HK-2 (cell line): ENCODE results near the gene NMNAT3.
A peak's percentile ranks its signal among the peaks of the same experiment; 100 is the strongest.
"Not testable (repeated sequence)": the region's sequence is repeated elsewhere in the genome, so short reads cannot be mapped to it uniquely, and the experiment has no call there.

ENCODE experiments used
- DNase-seq: peaks from one replicate; pipeline ENCODE4 v3.0.0-alpha.2; 2018; ENCODE audit not compliant: unreplicated experiment

The NMNAT3 gene

GRCh38 chr3:139583651-139584050 is 94.1 kb downstream of the NMNAT3 start:
- DNase-seq = not testable (repeated sequence)

DNA sequence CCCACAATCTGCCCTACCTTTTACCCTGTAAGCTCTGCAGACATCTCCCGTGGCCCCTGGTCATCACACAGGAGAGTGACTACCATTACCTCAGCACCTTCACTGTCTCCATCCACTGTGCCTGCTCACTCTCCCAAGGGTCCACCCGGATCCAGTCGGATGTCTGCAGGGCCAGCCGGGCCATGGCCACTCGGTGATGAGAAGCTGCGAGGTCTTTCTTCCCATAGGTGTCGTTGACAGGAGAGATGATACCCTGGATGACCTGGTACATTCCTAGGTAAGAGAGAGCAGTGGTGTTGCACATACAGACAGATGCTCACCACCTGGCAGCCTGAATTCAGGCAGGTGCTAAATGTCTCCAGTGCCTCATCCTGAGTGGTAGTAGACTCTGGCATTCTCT is 99.0 kb downstream of the NMNAT3 start:
- DNase-seq = no peak

DNA sequence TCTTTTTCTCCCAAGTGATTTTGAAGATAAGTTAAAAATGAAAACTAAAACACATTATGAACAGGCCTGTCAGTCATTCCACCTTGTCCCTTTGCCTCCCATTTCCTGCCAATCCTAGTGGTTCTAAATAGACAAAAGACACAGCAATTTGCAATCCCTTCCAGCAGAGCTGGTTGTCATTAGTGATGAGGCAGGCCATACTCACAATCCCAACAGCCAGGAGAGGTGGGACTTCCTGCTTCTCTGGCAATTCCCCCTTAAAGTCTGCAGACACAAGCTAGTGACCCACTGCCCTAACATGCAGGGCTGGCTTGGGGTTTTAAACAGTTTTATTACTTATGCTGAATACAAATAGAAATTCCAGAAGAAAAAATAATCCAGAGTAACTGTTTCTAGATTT is 99.9 kb downstream of the NMNAT3 start:
- DNase-seq = no peak

GRCh38 chr3:139577346-139577745 is 100.4 kb downstream of the NMNAT3 start:
- DNase-seq = no peak

DNA sequence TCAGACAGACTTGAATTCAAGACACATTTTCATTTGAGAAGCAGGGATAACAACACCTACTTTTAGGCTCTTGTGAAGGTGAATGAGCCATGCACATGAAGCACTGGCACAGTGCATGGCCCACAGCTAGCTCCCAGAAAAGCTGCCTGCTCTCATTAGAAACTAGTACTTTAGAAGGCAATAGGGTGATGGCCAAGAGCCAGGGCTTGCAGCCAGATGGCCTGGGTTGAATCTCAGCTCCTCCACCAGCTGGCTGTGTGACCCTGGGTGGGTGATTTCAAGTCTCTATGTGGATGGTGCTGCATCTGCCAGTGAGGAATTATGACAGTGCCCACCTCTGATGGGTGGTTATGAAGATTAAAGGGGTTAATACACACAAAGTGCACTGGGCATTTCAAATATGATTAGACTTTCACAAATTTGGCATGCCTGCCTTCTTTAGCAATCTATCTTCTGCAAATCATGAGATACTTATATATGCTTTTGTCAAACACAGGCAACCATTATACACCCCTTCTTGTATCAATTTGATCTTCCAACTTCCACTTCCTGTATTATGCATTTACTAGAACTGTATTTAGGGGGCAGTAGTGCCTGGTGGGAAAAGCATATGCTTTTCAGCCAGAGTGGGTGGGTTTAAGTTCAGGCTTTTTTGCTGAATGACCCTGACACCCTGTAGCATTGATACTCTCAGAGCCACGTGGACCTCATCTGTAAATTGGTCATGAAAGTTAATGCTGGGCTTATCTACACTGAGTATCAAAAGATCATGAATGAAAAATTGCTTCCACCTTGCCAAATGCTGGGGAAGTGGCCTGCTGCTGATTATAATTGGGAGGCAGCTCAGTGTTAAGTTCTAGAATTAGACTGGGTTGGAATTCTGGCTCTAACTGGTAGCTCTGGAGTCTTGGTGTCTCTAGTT is 103.5 kb downstream of the NMNAT3 start:
- DNase-seq = no peak

DNA sequence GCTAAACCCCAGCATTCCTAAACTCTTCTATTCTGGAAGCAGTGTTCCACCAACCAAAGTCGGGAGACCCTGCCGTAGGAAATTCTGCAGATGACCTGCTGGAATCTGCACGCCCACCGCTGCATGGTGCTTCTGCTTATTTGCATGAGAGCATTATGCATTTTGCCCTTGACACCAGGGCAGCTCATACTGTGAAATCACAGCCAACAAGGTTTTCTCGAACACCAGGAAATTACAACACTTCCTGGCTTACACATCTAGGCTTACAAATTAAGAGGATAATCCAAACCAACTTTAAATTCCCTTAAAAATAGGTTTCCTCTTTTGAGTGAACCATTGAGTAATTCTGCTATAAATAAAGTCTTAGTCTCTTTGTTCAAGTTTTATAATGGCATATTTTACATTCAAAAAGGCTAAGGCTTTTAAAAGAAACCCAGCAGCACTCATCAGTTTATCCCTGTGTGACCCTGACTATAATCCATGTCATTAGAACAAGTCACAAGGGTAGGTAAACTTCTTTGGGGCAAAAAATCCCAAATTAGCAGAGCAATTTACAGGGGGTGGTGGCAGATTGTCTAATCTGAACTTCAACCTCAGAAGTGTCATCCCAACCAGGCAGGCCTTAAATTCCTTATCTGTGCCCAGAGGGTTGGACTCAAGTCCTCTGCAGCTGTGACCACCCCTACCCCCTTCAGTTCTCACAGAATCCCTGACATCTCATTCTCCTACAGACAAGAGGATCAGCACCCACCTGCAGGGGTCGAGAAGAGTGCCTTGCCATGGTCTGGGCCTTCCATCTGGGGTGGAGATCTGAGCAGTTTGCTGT is 104.7 kb downstream of the NMNAT3 start:
- no peak for DNase-seq

DNA sequence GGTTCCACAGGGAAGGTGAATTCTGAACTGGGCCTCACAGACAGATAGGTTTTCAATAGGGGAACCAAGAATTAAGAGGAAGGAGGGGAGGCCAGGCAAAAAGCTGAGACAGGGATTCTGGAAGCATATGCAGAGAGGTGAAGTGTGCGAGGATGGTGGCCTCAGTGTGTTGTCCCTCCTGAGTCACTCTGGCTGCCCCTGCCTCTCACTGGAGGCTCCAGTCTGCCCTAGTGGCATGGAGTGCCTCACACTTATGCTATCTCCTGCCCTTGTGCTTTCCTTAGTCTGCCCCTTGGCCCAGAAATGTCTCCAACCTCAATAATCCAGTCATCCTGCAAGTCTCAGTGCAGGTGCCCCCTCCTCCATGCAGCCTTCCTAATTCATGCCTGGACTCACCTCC is 106.1 kb downstream of the NMNAT3 start:
- no peak for DNase-seq

DNA sequence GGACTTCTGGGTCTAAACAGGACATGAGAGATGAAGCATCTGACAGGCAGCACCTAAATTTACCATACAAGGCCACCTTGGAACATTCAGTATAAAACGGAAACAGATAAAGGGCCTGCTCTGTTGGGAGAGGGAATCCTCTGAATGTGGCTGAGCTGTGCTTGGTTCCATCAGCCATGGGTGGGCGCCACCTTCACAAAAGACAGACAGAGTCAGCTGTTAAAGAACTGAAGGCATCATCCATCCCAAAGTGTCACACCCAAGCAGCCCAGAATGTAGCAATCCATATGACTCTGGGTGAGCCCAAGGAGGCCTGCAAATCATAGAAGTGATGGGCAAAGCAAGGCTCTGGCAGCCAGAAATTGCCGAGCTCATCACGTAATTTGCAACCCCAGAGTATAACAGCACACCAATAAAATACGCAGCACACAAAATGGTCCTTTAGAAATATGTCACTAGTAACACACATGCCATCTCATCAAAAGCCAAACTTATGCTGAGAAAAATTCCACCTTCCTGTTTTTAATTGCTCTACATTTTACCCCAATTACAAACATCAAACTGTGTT is 113.4 kb downstream of the NMNAT3 start:
- peak; percentile 7 for DNase-seq

GRCh38 chr3:139561959-139562676 is 115.7 kb downstream of the NMNAT3 start:
- peak; percentile 26 for DNase-seq

GRCh38 chr3:139561255-139561817 is 116.4 kb downstream of the NMNAT3 start:
- no peak for DNase-seq

GRCh38 chr3:139560411-139560810 is 117.4 kb downstream of the NMNAT3 start:
- no peak for DNase-seq

DNA sequence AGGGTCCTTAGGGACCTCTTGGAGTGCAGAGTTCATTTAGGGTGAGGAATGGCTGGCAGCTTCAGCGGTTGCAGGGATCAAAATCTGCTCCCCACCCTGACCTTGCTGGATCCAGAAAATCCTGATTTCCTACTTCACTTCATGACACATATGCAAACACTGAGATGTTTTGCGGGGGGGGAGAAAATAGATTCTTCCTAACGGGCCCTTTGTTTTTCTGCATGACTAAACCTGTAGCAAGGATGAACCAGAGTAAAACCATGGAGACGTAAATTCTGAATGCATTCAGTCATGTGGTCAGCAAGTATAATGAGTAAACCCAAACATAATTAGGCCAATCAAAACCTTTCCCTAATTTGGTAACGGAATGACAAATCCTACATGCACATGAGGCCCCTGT is 118.2 kb downstream of the NMNAT3 start:
- DNase-seq = no peak

GRCh38 chr3:139558351-139559266 is 119.2 kb downstream of the NMNAT3 start:
- DNase-seq = no peak

- DNase-seq = no peak
These were observed 120.7 kb downstream of the NMNAT3 start for GRCh38 chr3:139557041-139557440.

- no peak for DNase-seq
These were observed 122.5 kb downstream of the NMNAT3 start for GRCh38 chr3:139555249-139555648.

DNA sequence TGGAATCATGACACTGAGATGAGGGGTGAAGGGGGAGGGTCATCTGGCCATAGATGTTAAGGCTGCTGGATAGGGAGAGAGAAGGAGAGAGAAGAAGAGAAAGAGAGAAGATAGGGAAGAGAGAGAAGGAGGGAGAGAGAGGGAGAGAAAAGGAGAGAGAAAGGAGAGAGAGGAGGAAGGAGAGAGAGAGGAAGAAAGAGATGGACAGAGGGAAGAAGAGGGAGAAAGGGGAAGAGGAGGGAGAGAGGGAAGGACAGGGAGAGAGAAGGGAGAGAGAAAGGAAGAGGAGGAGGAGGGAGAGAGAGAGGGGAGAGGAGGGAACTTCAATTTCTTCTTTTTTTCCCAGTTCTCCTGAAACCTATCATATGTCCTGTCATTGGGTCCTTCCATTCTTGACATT is 123.1 kb downstream of the NMNAT3 start:
- no peak for DNase-seq

DNA sequence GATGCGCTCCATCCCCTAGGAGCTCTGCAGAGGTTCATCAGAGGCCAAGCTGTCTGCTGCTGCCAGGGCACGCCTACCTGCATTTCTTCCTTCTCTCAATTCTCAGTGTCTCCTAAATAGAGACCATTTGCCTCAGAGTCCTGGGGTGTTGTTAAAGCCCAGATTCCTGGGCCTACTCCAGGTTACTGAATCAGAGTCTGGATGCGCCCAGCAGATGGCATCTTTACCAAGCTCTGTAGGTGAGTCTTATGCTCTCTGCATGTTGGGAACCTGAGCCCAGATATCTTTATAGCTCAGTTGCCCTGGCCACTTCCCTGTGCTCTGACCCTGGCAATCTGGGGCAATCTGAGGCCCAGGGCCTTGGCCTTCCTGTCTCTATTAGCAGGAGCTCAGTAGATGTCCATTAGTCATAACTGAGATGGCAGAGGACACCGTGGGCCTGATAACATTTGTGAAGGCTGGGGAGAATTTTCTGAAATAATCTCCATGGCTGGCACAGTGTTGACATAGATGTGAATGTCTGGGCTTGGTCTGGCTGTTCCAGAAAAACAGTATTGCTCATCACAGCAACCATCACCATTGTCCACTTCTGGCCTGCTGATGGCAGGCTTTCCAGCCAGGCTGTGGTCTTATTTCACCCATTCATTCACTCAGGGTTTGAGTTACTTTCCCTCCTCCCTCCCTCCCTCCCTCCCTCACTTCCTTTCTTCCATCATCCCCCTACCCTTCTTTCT is 125.0 kb downstream of the NMNAT3 start:
- DNase-seq = no peak

DNA sequence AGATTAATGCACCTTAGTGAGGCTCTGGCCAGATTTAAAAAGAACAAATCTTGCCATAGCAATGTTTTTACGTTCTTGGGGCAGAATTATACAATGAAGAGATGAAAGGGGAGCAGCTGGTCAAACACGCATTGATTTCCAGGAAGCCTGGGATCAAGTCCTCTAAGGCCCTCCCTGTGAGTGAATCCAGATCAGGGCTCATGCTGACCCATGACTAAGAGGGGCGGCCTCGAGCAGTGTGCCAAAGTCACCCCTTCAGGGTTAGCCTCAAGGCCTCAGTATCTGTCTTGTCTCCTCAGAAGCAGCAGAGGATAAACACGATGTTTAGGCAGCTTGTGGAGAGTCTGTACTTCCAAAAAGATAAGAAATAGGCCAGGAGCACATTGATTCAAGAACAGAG is 129.0 kb downstream of the NMNAT3 start:
- DNase-seq = no peak

DNA sequence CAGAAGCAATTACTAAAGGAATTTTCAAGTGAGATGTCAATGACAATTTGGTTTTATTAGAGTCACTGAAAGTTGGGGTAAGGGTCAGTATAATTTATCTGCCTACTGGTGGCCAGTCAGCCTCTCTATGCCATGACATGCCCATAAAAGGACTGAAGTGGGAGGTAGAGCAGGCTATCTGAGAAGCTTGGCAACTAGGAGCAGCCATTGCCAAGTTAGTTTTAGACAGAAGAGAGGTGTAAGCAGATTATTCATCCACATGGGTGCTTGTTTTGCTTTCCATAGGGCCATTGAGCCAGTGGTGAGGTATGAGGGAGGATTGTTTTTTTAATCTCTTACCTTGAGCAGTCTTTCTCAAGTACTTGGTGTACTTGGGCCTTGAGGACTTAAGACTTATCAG is 130.1 kb downstream of the NMNAT3 start:
- no peak for DNase-seq

- DNase-seq = no peak
These were observed 131.0 kb downstream of the NMNAT3 start for GRCh38 chr3:139546772-139547171.
